HCT116 (cell line): ENCODE measurements around the gene GALNT17.

Experiments used
- CTCF ChIP-seq, 3 experiments: fragments of 200-600 bp in 1 of 3; sonication (generic) in 1 of 3; IDR thresholded peaks in 2 of 3; conservative IDR thresholded peaks in 1 of 3; 2 replicates each; pipeline ENCODE4 v1.5.1; 2012 to 2017; ENCODE audit warnings: low read depth in 2 of 3, low read length in 2 of 3, antibody characterized with exemption in 1 of 3, borderline replicate concordance in 1 of 3, control low read depth in 1 of 3, mild to moderate bottlenecking in 1 of 3, mixed read lengths in 1 of 3, mixed run types in 1 of 3, moderate library complexity in 1 of 3; ENCODE audit not compliant: insufficient read depth in 1 of 3
- EGR1 ChIP-seq: IDR thresholded peaks from 2 replicates; pipeline ENCODE4 v1.6.1; 2012; ENCODE audit warnings: low read depth
- POLR2A ChIP-seq: IDR thresholded peaks from 2 replicates; pipeline ENCODE4 v1.7.0; 2011; ENCODE audit warnings: borderline replicate concordance; ENCODE audit not compliant: insufficient read depth, insufficient read length; ENCODE audit errors: extremely low read depth
- POLR2AphosphoS5 ChIP-seq: IDR thresholded peaks from 2 replicates; pipeline ENCODE4 v1.6.1; 2011; ENCODE audit warnings: mild to moderate bottlenecking, low read depth, low read length, moderate library complexity
- YY1 ChIP-seq: IDR thresholded peaks from 2 replicates; pipeline ENCODE4 v1.6.1; 2011; ENCODE audit warnings: low read length, low read depth, moderate library complexity, mild to moderate bottlenecking; ENCODE audit not compliant: insufficient replicate concordance; ENCODE audit errors: extremely low read depth

DNA sequence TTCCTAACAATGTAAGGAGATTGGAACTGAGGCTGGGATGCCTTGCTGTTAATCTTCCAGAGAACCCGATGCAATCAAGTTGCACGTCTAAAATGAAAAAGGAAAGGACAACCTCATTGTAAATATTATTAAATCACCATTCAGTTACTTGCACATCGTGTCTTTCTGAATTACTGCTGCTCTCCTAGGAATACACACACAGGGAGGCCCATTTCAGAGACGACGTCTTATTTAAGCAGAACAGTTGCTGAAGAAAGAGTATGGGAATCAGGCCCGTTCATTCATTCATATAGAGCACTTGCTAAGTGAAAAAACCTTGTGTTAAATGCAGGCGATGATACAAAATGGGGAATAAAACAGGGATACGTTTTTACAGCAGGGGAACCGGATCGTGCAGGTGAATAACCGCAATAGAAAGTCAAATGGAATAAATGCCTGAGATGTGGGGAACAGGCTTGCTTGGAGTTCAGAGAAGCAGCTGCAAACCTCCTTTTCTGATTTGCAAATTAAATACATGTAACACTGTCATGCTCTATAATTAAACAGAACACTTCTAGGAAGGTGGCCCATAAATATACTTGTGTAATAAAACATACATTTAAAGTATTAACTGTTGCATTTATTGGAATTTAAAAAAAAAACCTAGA, 409.9 kb downstream of the GALNT17 start:
- TF ChIP-seq EGR1 (no peak), CTCF (IDR thresholded peaks at IDR 0.05 in 2 of 3, conservative IDR thresholded peaks at IDR 0.05 in 1 of 3; ENCODE audit: borderline replicate concordance in 1 of 3, insufficient read depth in 1 of 3, low read depth in 2 of 3, low read length in 2 of 3) (no peak), POLR2A (no peak), YY1 (no peak), POLR2AphosphoS5 (no peak)
